Left hindlimb (tissue), 1 donor: Measurements from ENCODE around the gene PURB.
A peak's percentile ranks its signal among the peaks of the same experiment; 100 is the strongest.
"Not testable (repeated sequence)": the region's sequence is repeated elsewhere in the genome, so short reads cannot be mapped to it uniquely, and the experiment has no call there.

Experiments
- DNase-seq: peaks from one replicate; pipeline ENCODE4 v3.0.0-alpha.2; 2018

Gene PURB

GRCh38 chr7:44891372-44891771, 6.0 kb upstream of the PURB start:
- no peak for DNase-seq

GRCh38 chr7:44889086-44889781, 3.9 kb upstream of the PURB start:
- peak; percentile 49 for DNase-seq

GRCh38 chr7:44887293-44887692, 2.0 kb upstream of the PURB start:
- DNase-seq = no peak

GRCh38 chr7:44884621-44885393, 523 bp downstream of the PURB start:
- peak; percentile 84 for DNase-seq

- peak; percentile 30 for DNase-seq
Observed at GRCh38 chr7:44883961-44884620, 1.2 kb downstream of the PURB start.

GRCh38 chr7:44882899-44883298, 2.4 kb downstream of the PURB start:
- DNase-seq = no peak

- no peak for DNase-seq
Observed at GRCh38 chr7:44881610-44882009, 3.7 kb downstream of the PURB start.

GRCh38 chr7:44881066-44881600, 4.2 kb downstream of the PURB start:
- DNase-seq = no peak

GRCh38 chr7:44880317-44881018, 4.9 kb downstream of the PURB start:
- DNase-seq = no peak

- no peak for DNase-seq
Observed at GRCh38 chr7:44876393-44876792, 8.9 kb downstream of the PURB start.

- no peak for DNase-seq
Observed at GRCh38 chr7:44875241-44875640, 10.1 kb downstream of the PURB start.

GRCh38 chr7:44872787-44873186, 12.5 kb downstream of the PURB start:
- DNase-seq = no peak

- not testable (repeated sequence) for DNase-seq
Observed at GRCh38 chr7:44871918-44872317, 13.4 kb downstream of the PURB start.

GRCh38 chr7:44870780-44871179, 14.6 kb downstream of the PURB start:
- DNase-seq = not testable (repeated sequence)

GRCh38 chr7:44870336-44870735, 15.0 kb downstream of the PURB start:
- DNase-seq = not testable (repeated sequence)

- no peak for DNase-seq
Observed at GRCh38 chr7:44867073-44867995, 18.0 kb downstream of the PURB start.

- DNase-seq = not testable (repeated sequence)
Observed at GRCh38 chr7:44861949-44862348, 23.4 kb downstream of the PURB start.

- no peak for DNase-seq
Observed at GRCh38 chr7:44858161-44858560, 27.2 kb downstream of the PURB start.

GRCh38 chr7:44854644-44855364, 30.5 kb downstream of the PURB start:
- DNase-seq = no peak

GRCh38 chr7:44853391-44853790, 31.9 kb downstream of the PURB start:
- DNase-seq = no peak

GRCh38 chr7:44852590-44852989, 32.7 kb downstream of the PURB start:
- no peak for DNase-seq
